GM12891 (cell line): ENCODE measurements around the gene NUP93.

Source experiments
- PAX5 ChIP-seq: IDR thresholded peaks from 2 replicates; pipeline ENCODE4 v1.6.1; 2011; ENCODE audit warnings: low read length, moderate library complexity, mild to moderate bottlenecking; ENCODE audit not compliant: insufficient read depth, severe bottlenecking
- POLR2A ChIP-seq: IDR thresholded peaks from 2 replicates; pipeline ENCODE4 v1.6.1; 2011; ENCODE audit warnings: low read depth, low read length, control low read depth
- POLR2AphosphoS5 ChIP-seq: IDR thresholded peaks from 2 replicates; pipeline ENCODE4 v1.6.1; 2011; ENCODE audit warnings: low read depth, low read length, control low read depth
- TAF1 ChIP-seq: IDR thresholded peaks from 2 replicates; pipeline ENCODE4 v1.6.1; 2011; ENCODE audit warnings: low read depth, low read length, control low read depth

DNA sequence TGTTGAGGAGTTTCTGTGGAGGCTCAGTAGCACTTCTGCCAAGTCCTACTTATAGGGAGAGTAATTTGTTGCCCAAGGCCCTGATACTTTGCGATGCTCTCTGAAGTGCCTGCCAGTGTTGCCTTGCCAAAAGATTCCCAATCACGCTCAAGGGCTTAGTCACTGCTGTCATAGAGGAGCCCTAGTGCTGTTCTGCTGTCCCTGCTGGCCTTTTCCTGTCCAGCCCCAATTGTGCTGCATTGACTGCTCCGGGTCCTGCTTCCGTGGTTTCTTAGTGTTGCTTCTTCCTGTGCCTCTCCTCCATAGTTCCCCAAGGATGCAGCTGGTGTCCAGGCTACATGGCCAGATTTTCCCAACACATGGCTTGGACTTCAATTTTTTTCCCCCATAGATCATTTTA is 13.9 kb downstream of the NUP93 start:
- TF ChIP-seq TAF1 (no peak), POLR2AphosphoS5 (no peak), POLR2A (no peak), PAX5 (no peak)
